IMR-90 (cell line): ENCODE measurements around the gene PLA2G4F.

ENCODE experiments used
- CEBPB ChIP-seq: IDR thresholded peaks from 2 replicates; pipeline ENCODE4 v1.6.1; 2012; ENCODE audit warnings: low read depth, low read length, improper control_type of control experiment
- MAFK ChIP-seq: IDR thresholded peaks from 2 replicates; pipeline ENCODE4 v1.6.1; 2012; ENCODE audit warnings: low read depth, low read length, improper control_type of control experiment
- MAZ ChIP-seq: IDR thresholded peaks from 2 replicates; pipeline ENCODE4 v1.6.1; 2012; ENCODE audit warnings: low read depth, mild to moderate bottlenecking, low read length, improper control_type of control experiment, moderate library complexity, borderline replicate concordance
- POLR2A ChIP-seq: IDR thresholded peaks from 2 replicates; pipeline ENCODE4 v1.6.1; 2012; ENCODE audit warnings: mild to moderate bottlenecking, low read depth, low read length
- RAD21 ChIP-seq: IDR thresholded peaks from 2 replicates; pipeline ENCODE4 v1.6.1; 2012; ENCODE audit warnings: low read length, improper control_type of control experiment
- TF ChIP-seq, protein P1 (sequence below): conservative IDR thresholded peaks from 2 replicates; pipeline ENCODE4 v1.5.1; 2012; ENCODE audit warnings: mild to moderate bottlenecking, low read depth, low read length, improper control_type of control experiment

DNA sequence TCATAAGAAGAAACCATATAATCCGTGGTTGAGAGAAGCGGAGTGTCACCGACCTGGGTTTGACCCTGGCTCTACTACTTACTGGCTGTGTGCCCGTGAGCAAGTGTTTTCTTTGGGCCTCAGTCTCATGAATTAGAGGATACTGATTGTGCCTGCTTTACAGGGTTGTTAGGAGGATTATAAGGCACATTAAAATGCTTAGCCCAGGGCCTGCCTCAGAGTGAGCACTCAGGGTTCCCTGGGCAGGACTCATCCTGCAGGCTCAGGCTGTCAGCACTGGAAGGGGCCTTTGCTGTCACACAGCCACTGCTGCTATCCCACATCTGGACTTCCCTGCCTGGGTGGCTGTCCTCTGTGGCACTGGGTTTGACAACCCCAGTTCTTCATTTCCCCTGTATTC is 4.7 kb downstream of the PLA2G4F start:
- TF ChIP-seq, protein P1, sequence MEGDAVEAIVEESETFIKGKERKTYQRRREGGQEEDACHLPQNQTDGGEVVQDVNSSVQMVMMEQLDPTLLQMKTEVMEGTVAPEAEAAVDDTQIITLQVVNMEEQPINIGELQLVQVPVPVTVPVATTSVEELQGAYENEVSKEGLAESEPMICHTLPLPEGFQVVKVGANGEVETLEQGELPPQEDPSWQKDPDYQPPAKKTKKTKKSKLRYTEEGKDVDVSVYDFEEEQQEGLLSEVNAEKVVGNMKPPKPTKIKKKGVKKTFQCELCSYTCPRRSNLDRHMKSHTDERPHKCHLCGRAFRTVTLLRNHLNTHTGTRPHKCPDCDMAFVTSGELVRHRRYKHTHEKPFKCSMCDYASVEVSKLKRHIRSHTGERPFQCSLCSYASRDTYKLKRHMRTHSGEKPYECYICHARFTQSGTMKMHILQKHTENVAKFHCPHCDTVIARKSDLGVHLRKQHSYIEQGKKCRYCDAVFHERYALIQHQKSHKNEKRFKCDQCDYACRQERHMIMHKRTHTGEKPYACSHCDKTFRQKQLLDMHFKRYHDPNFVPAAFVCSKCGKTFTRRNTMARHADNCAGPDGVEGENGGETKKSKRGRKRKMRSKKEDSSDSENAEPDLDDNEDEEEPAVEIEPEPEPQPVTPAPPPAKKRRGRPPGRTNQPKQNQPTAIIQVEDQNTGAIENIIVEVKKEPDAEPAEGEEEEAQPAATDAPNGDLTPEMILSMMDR = no peak
- no peak for TF ChIP-seq POLR2A
- TF ChIP-seq MAFK = no peak
- TF ChIP-seq MAZ = no peak
- no peak for TF ChIP-seq CEBPB
- no peak for TF ChIP-seq RAD21
